HG03139 (cell line): ENCODE measurements around the gene CETP.
A peak's percentile ranks its signal among the peaks of the same experiment; 100 is the strongest.
"Not testable (repeated sequence)": the region's sequence is repeated elsewhere in the genome, so short reads cannot be mapped to it uniquely, and the experiment has no call there.

Source experiments
- ATAC-seq: cut with Tn5 transposase; IDR thresholded peaks from one replicate; pipeline ENCODE4 v1.9.1; 2021; ENCODE audit not compliant: unreplicated experiment

Gene CETP

GRCh38 chr16:56995136-56995805 lies 33.5 kb downstream of the CETP start:
- ATAC-seq, result no peak

- ATAC-seq, result no peak
Observed at GRCh38 chr16:56997264-56997663, 35.5 kb downstream of the CETP start.

- no peak for ATAC-seq
Observed at GRCh38 chr16:56997931-56998330, 36.2 kb downstream of the CETP start.

GRCh38 chr16:56998352-56998751 lies 36.6 kb downstream of the CETP start:
- ATAC-seq, result no peak

GRCh38 chr16:56998861-56999260 lies 37.1 kb downstream of the CETP start:
- no peak for ATAC-seq

- no peak for ATAC-seq
Observed at GRCh38 chr16:56999409-57000270, 37.9 kb downstream of the CETP start.

- peak; percentile 43 for ATAC-seq
Observed at GRCh38 chr16:57000271-57001025, 38.7 kb downstream of the CETP start.

- ATAC-seq, result no peak
Observed at GRCh38 chr16:57001026-57001679, 39.4 kb downstream of the CETP start.

GRCh38 chr16:57003439-57004386 lies 42.0 kb downstream of the CETP start:
- ATAC-seq, result no peak

- ATAC-seq, result no peak
Observed at GRCh38 chr16:57004387-57005250, 42.9 kb downstream of the CETP start.

GRCh38 chr16:57005597-57005996 lies 43.8 kb downstream of the CETP start:
- ATAC-seq, result not testable (repeated sequence)

GRCh38 chr16:57007050-57007449 lies 45.3 kb downstream of the CETP start:
- ATAC-seq, result no peak

GRCh38 chr16:57007530-57007929 lies 45.8 kb downstream of the CETP start:
- no peak for ATAC-seq

GRCh38 chr16:57008440-57008839 lies 46.7 kb downstream of the CETP start:
- ATAC-seq, result no peak

GRCh38 chr16:57009643-57010170 lies 48.0 kb downstream of the CETP start:
- no peak for ATAC-seq

- ATAC-seq, result no peak
Observed at GRCh38 chr16:57012353-57012752, 50.6 kb downstream of the CETP start.

GRCh38 chr16:57013229-57013628 lies 51.5 kb downstream of the CETP start:
- ATAC-seq, result no peak

GRCh38 chr16:57013902-57014301 lies 52.2 kb downstream of the CETP start:
- ATAC-seq, result no peak

GRCh38 chr16:57016301-57016700 lies 54.6 kb downstream of the CETP start:
- no peak for ATAC-seq
